SK-N-SH (cell line): ENCODE measurements around the gene USP36. TPM values are rescaled to one million over a fixed set of nuclear protein-coding genes. Genes with fewer than 3 reads are reported as not detected.

Experiments
- CTCF ChIA-PET: fragments of 300-600, 350-600 bp; formaldehyde crosslinking; extraction: SDS; loops from one replicate; lab custom pipeline; 2021; lab: Yijun Ruan, JAX
- POLR2A ChIA-PET: fragments of 350-600 bp; sonication (Branson Sonifier 250); formaldehyde crosslinking; extraction: SDS; loops from one replicate; lab custom pipeline; 2020; ENCODE audit warnings: antibody characterized with exemption, inconsistent platforms; lab: Yijun Ruan, JAX
- DNase-seq: peaks from one replicate; pipeline ENCODE4 v3.0.0; 2012
- H2AFZ ChIP-seq: fragments of 200-600 bp; sonication (generic); 2 replicates; pipeline ENCODE4 v1.8.1; 2016; ENCODE audit warnings: antibody characterized with exemption, mild to moderate bottlenecking, low read depth
- H3F3A ChIP-seq: fragments of 200-600 bp; sonication (generic); replicated peaks from 2 replicates; pipeline ENCODE3; 2016; ENCODE audit warnings: antibody characterized with exemption, mild to moderate bottlenecking; ENCODE audit not compliant: insufficient read depth
- H3K27ac ChIP-seq, 2 experiments: fragments of 200-500 bp in 1 of 2; fragments of 200-600 bp in 1 of 2; sonication (Bioruptor generic) in 1 of 2; sonication (generic), shearing (Covaris generic) in 1 of 2; 2 replicates each; pipeline versions ENCODE4 v1.5.1 to v1.6.1; 2014 to 2016; ENCODE audit warnings: low read depth in 2 of 2, inconsistent platforms in 1 of 2, low read length in 1 of 2, mild to moderate bottlenecking in 1 of 2, mixed read lengths in 1 of 2
- H3K27me3 ChIP-seq: fragments of 200-600 bp; sonication (generic), shearing (Covaris generic); 2 replicates; pipeline ENCODE4 v1.6.1; 2016; ENCODE audit warnings: mixed run types; ENCODE audit not compliant: insufficient read depth
- H3K36me3 ChIP-seq, 2 experiments: fragments of 200-500 bp in 1 of 2; fragments of 200-600 bp in 1 of 2; sonication (Bioruptor generic) in 1 of 2; sonication (generic) in 1 of 2; replicated peaks in 1 of 2; 2 replicates each; pipeline versions ENCODE3 to v1.5.1; 2014 to 2016; ENCODE audit warnings: low read length in 1 of 2, mild to moderate bottlenecking in 1 of 2; ENCODE audit not compliant: insufficient read depth in 2 of 2, control insufficient read depth in 1 of 2
- H3K4me1 ChIP-seq, 2 experiments: fragments of 200-500 bp in 1 of 2; fragments of 200-600 bp in 1 of 2; sonication (Bioruptor generic) in 1 of 2; sonication (generic), shearing (Covaris generic) in 1 of 2; 2 replicates each; pipeline versions ENCODE4 v1.5.1 to v1.6.1; 2014 to 2016; ENCODE audit warnings: low read depth in 1 of 2, low read length in 1 of 2, mixed run types in 1 of 2; ENCODE audit not compliant: insufficient read depth in 2 of 2, control insufficient read depth in 1 of 2
- H3K4me2 ChIP-seq: fragments of 200-600 bp; sonication (generic), shearing (Covaris generic); 2 replicates; pipeline ENCODE4 v1.6.1; 2017; ENCODE audit warnings: mixed run types
- H3K4me3 ChIP-seq, 2 experiments: fragments of 200-500 bp in 1 of 2; fragments of 200-600 bp in 1 of 2; sonication (Bioruptor generic) in 1 of 2; sonication (generic), shearing (Covaris generic) in 1 of 2; 2 replicates each; pipeline versions ENCODE4 v1.5.1 to v1.8.1; 2014 to 2016; ENCODE audit warnings: low read depth in 2 of 2, inconsistent platforms in 1 of 2, low read length in 1 of 2, mild to moderate bottlenecking in 1 of 2, mixed read lengths in 1 of 2, moderate library complexity in 1 of 2
- H3K79me2 ChIP-seq: fragments of 200-600 bp; sonication (generic); 2 replicates; pipeline ENCODE4 v1.8.1; 2017; ENCODE audit warnings: mild to moderate bottlenecking; ENCODE audit not compliant: insufficient read depth
- H3K9ac ChIP-seq: fragments of 200-600 bp; sonication (generic); 2 replicates; pipeline ENCODE4 v1.6.1; 2017; ENCODE audit warnings: mixed run types
- H3K9me2 ChIP-seq: fragments of 200-600 bp; sonication (generic); 2 replicates; pipeline ENCODE4 v1.6.1; 2017; ENCODE audit warnings: mixed run types
- H3K9me3 ChIP-seq: fragments of 200-600 bp; sonication (generic); 2 replicates; pipeline ENCODE4 v1.6.1; 2017; ENCODE audit warnings: mixed run types, mild to moderate bottlenecking, moderate library complexity
- H4K20me1 ChIP-seq: fragments of 200-600 bp; sonication (generic); 2 replicates; pipeline ENCODE4 v1.6.1; 2017; ENCODE audit warnings: mild to moderate bottlenecking, mixed run types; ENCODE audit not compliant: insufficient read depth
- ELF1 ChIP-seq: IDR thresholded peaks from 2 replicates; pipeline ENCODE4 v1.4.0; 2012
- EP300 ChIP-seq, 2 experiments: IDR thresholded peaks; 2 replicates each; pipeline versions ENCODE4 v1.4.0 to v1.6.1; 2012; ENCODE audit warnings: borderline replicate concordance in 1 of 2, low read depth in 1 of 2, low read length in 1 of 2
- EZH2phosphoT487 ChIP-seq: fragments of 200-600 bp; sonication (generic); IDR thresholded peaks from 2 replicates; pipeline ENCODE4 v1.6.1; 2017; ENCODE audit warnings: low read depth, mixed run types, mild to moderate bottlenecking, antibody characterized with exemption, moderate library complexity, borderline replicate concordance
- FOSL2 ChIP-seq: IDR thresholded peaks from 2 replicates; pipeline ENCODE4 v1.4.0; 2012; ENCODE audit warnings: low read depth, mild to moderate bottlenecking, moderate library complexity, borderline replicate concordance
- GABPA ChIP-seq: IDR thresholded peaks from 2 replicates; pipeline ENCODE4 v1.4.0; 2012; ENCODE audit warnings: low read depth, mild to moderate bottlenecking
- GATA2 ChIP-seq: sonication (generic); formaldehyde crosslinking; IDR thresholded peaks from 2 replicates; pipeline ENCODE4 v1.5.0; 2020; ENCODE audit warnings: mild to moderate bottlenecking, missing genetic modification reagents
- NRF1 ChIP-seq: IDR thresholded peaks from 2 replicates; pipeline ENCODE4 v1.6.1; 2012; ENCODE audit warnings: low read depth, mild to moderate bottlenecking, low read length
- PBX3 ChIP-seq: IDR thresholded peaks from 2 replicates; pipeline ENCODE4; 2012
- RAD21 ChIP-seq: IDR thresholded peaks from 2 replicates; pipeline ENCODE4 v1.6.1; 2012; ENCODE audit warnings: mild to moderate bottlenecking, low read length
- REST ChIP-seq: IDR thresholded peaks from 2 replicates; pipeline ENCODE4 v1.6.1; 2012; ENCODE audit warnings: mild to moderate bottlenecking, low read depth, low read length, moderate library complexity
- TAF1 ChIP-seq: IDR thresholded peaks from 2 replicates; pipeline ENCODE4 v1.6.1; 2012; ENCODE audit warnings: low read depth, mild to moderate bottlenecking, low read length, moderate library complexity, borderline replicate concordance
- TCF12 ChIP-seq: IDR thresholded peaks from 2 replicates; pipeline ENCODE4 v1.4.0; 2012
- TEAD4 ChIP-seq: IDR thresholded peaks from 2 replicates; pipeline ENCODE4 v1.4.0; 2012; ENCODE audit warnings: mild to moderate bottlenecking, borderline replicate concordance; ENCODE audit not compliant: insufficient read depth
- ZBTB33 ChIP-seq: IDR thresholded peaks from 2 replicates; pipeline ENCODE4 v1.4.0; 2012; ENCODE audit warnings: low read depth, borderline replicate concordance
- WGBS: methylation state at CpG from one replicate; pipeline ENCODE4 v1.1.6; 2017; ENCODE audit warnings: low lambda C conversion rate; 5-methylcytosine and 5-hydroxymethylcytosine counted together
- polyA plus RNA-seq, 3 experiments: library from polyadenylated mRNA; depleted of rRNA; stranded (reverse); fragments of >200 nt; gene quantifications; 2 replicates each; pipeline ENCODE4 v1.2.3, GENCODE V29; 2012
- TF ChIP-seq, protein P1 (sequence below): fragments of 150-350 bp; IDR thresholded peaks from 2 replicates; pipeline ENCODE4 v1.6.1; 2016; ENCODE audit warnings: mild to moderate bottlenecking, low read depth, low read length
- TF ChIP-seq, protein P2 (sequence below): fragments of 200-600 bp; sonication (generic); IDR thresholded peaks from 2 replicates; pipeline ENCODE4 v1.6.1; 2017; ENCODE audit warnings: antibody characterized with exemption, mild to moderate bottlenecking, moderate library complexity

Gene USP36
- polyA plus RNA-seq, 1 of the 3 experiments (the other 2 are of a cell fraction) = 34.6 TPM

GRCh38 chr17:78753316-78754250 lies 87.0 kb downstream of the USP36 start:
- H3F3A ChIP-seq = no peaks in the 10 kb centered on the region
- H3K27me3 ChIP-seq = no peaks in the 10 kb centered on the region
- no peak for DNase-seq
- H3K79me2 ChIP-seq = peaks cover 91% of the 10 kb centered on the region
- no peaks in the 10 kb centered on the region for H3K36me3 ChIP-seq
- H3K4me2 ChIP-seq = no peak overlapping the region
- H3K27ac ChIP-seq = no peak overlapping the region
- WGBS = 89% methylated on average over 13 of the region's 13 CpGs
- ChIA-PET POLR2A (no interaction called here), CTCF (interaction anchor here (0.7 to 4.3 kb wide), 4 partner anchors 11 to 256 kb away, joined by 3 to 13 read pairs (median 4); no protein-coding TSS in a partner anchor)
- H3K4me3 ChIP-seq = no peak overlapping the region
- H4K20me1 ChIP-seq = peaks cover 16% of the 10 kb centered on the region
- H3K9me3 ChIP-seq = no peaks in the 10 kb centered on the region
- no peaks in the 10 kb centered on the region for H3K9me2 ChIP-seq
- H3K9ac ChIP-seq = no peak overlapping the region
- H2AFZ ChIP-seq = no peak overlapping the region
- H3K4me1 ChIP-seq = peaks cover 4 to 8% of the 10 kb centered on the region in 2 experiments; a peak in 2 of 4 replicates
- TF ChIP-seq GABPA (no peak), TEAD4 (no peak), GATA2 (no peak), ZBTB33 (no peak), TCF12 (no peak), PBX3 (no peak), FOSL2 (no peak), EP300 (IDR thresholded peaks at IDR 0.05; ENCODE audit: borderline replicate concordance in 1 of 2, low read depth in 1 of 2, low read length in 1 of 2) (no peak), NRF1 (no peak), ELF1 (no peak), TAF1 (no peak), REST (no peak), RAD21 (no peak), EZH2phosphoT487 (no peak)
- TF ChIP-seq, protein P1, sequence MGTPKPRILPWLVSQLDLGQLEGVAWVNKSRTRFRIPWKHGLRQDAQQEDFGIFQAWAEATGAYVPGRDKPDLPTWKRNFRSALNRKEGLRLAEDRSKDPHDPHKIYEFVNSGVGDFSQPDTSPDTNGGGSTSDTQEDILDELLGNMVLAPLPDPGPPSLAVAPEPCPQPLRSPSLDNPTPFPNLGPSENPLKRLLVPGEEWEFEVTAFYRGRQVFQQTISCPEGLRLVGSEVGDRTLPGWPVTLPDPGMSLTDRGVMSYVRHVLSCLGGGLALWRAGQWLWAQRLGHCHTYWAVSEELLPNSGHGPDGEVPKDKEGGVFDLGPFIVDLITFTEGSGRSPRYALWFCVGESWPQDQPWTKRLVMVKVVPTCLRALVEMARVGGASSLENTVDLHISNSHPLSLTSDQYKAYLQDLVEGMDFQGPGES = no peak
- TF ChIP-seq, protein P2, sequence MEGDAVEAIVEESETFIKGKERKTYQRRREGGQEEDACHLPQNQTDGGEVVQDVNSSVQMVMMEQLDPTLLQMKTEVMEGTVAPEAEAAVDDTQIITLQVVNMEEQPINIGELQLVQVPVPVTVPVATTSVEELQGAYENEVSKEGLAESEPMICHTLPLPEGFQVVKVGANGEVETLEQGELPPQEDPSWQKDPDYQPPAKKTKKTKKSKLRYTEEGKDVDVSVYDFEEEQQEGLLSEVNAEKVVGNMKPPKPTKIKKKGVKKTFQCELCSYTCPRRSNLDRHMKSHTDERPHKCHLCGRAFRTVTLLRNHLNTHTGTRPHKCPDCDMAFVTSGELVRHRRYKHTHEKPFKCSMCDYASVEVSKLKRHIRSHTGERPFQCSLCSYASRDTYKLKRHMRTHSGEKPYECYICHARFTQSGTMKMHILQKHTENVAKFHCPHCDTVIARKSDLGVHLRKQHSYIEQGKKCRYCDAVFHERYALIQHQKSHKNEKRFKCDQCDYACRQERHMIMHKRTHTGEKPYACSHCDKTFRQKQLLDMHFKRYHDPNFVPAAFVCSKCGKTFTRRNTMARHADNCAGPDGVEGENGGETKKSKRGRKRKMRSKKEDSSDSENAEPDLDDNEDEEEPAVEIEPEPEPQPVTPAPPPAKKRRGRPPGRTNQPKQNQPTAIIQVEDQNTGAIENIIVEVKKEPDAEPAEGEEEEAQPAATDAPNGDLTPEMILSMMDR = no peak
